Stimulated activated CD4-positive, alpha-beta T cell treated with anti-CD3 and anti-CD28 coated beads, Interleukin-4, amount 100 ng/mL, for 1 hour (primary cell): ENCODE data around the gene POLD4.
"Not testable (repeated sequence)": the region's sequence is repeated elsewhere in the genome, so short reads cannot be mapped to it uniquely, and the experiment has no call there.

ENCODE experiments used
- DNase-seq: peaks from one replicate; pipeline ENCODE4 v3.0.0-alpha.2; 2020

The POLD4 gene

GRCh38 chr11:67351275-67352005, 1.9 kb downstream of the POLD4 start:
- peak; percentile 67 for DNase-seq

GRCh38 chr11:67349928-67350465, 3.3 kb downstream of the POLD4 start:
- DNase-seq: no peak

- no peak for DNase-seq
Observed at GRCh38 chr11:67349457-67349856, 3.9 kb downstream of the POLD4 start.

GRCh38 chr11:67349036-67349435, 4.3 kb downstream of the POLD4 start:
- no peak for DNase-seq

GRCh38 chr11:67347964-67348749, 5.2 kb downstream of the POLD4 start:
- DNase-seq: no peak

GRCh38 chr11:67345920-67346819, 7.2 kb downstream of the POLD4 start:
- DNase-seq: no peak

GRCh38 chr11:67345247-67345919, 8.0 kb downstream of the POLD4 start:
- DNase-seq: no peak

- DNase-seq: no peak
Observed at GRCh38 chr11:67344264-67344663, 9.1 kb downstream of the POLD4 start.

GRCh38 chr11:67337257-67337656, 16.1 kb downstream of the POLD4 start:
- no peak for DNase-seq

- no peak for DNase-seq
Observed at GRCh38 chr11:67332081-67332691, 21.2 kb downstream of the POLD4 start.

- DNase-seq: no peak
Observed at GRCh38 chr11:67323526-67323925, 29.8 kb downstream of the POLD4 start.

- no peak for DNase-seq
Observed at GRCh38 chr11:67322049-67322448, 31.3 kb downstream of the POLD4 start.

GRCh38 chr11:67321313-67321871, 32.0 kb downstream of the POLD4 start:
- no peak for DNase-seq

- DNase-seq: no peak
Observed at GRCh38 chr11:67320691-67321090, 32.7 kb downstream of the POLD4 start.

- DNase-seq: no peak
Observed at GRCh38 chr11:67320011-67320410, 33.3 kb downstream of the POLD4 start.

GRCh38 chr11:67318876-67319275, 34.5 kb downstream of the POLD4 start:
- DNase-seq: not testable (repeated sequence)

- no peak for DNase-seq
Observed at GRCh38 chr11:67317888-67318555, 35.3 kb downstream of the POLD4 start.

GRCh38 chr11:67317205-67317887, 36.0 kb downstream of the POLD4 start:
- peak; percentile 98 for DNase-seq

GRCh38 chr11:67316882-67317204, 36.5 kb downstream of the POLD4 start:
- no peak for DNase-seq

- no peak for DNase-seq
Observed at GRCh38 chr11:67315325-67315909, 37.9 kb downstream of the POLD4 start.
